WERI-Rb-1 (cell line): Measurements from ENCODE around the gene HOXC11.

ENCODE experiments used
- DNase-seq: peaks from one replicate; pipeline ENCODE4 v3.0.0-alpha.2; 2020
- H3K27ac ChIP-seq: fragments of 250-450 bp; sonication (Bioruptor Pico); 2 replicates; pipeline ENCODE4 v1.5.1; 2020; ENCODE audit warnings: mild to moderate bottlenecking, moderate library complexity
- H3K27me3 ChIP-seq: fragments of 250-450 bp; sonication (Bioruptor Pico); 2 replicates; pipeline ENCODE4 v1.5.1; 2021; ENCODE audit warnings: mild to moderate bottlenecking, low read depth, moderate library complexity; ENCODE audit not compliant: insufficient read depth, severe bottlenecking
- H3K36me3 ChIP-seq: fragments of 250-450 bp; sonication (Bioruptor Pico); 2 replicates; pipeline ENCODE4 v1.5.1; 2020; ENCODE audit warnings: mild to moderate bottlenecking, moderate library complexity
- H3K4me3 ChIP-seq: 2 replicates; pipeline ENCODE4 v1.5.1; 2011; ENCODE audit warnings: low read depth, mild to moderate bottlenecking, control low read depth, low read length
- H3K9me3 ChIP-seq: fragments of 250-450 bp; sonication (Bioruptor Pico); 2 replicates; pipeline ENCODE4 v1.5.1; 2021; ENCODE audit warnings: mild to moderate bottlenecking, moderate library complexity; ENCODE audit not compliant: severe bottlenecking
- CTCF ChIP-seq: IDR thresholded peaks from 2 replicates; pipeline ENCODE4 v1.5.1; 2011; ENCODE audit warnings: low read depth, mild to moderate bottlenecking, control low read depth, inconsistent platforms, low read length

HOXC11 gene

GRCh38 chr12:53994009-53994263 is 21.0 kb downstream of the HOXC11 start:
- Histone ChIP-seq H3K4me3 (no peak overlapping the region), H3K27ac (no peak overlapping the region), H3K27me3 (no peaks in the 10 kb centered on the region), H3K36me3 (no peaks in the 10 kb centered on the region), H3K9me3 (no peaks in the 10 kb centered on the region)
- no peak for DNase-seq
- no peak for TF ChIP-seq CTCF

- H3K27me3 ChIP-seq = no peaks in the 10 kb centered on the region
- DNase-seq = no peak
Measured at GRCh38 chr12:53994264-53995001, 21.5 kb downstream of the HOXC11 start.

GRCh38 chr12:53995002-53995377 is 22.1 kb downstream of the HOXC11 start:
- peak overlapping the region; percentile 95 for H3K27ac ChIP-seq
- H3K36me3 ChIP-seq = no peaks in the 10 kb centered on the region
- H3K9me3 ChIP-seq = no peaks in the 10 kb centered on the region
- no peaks in the 10 kb centered on the region for H3K27me3 ChIP-seq
- H3K4me3 ChIP-seq = peak overlapping the region; percentile 49
- no peak for DNase-seq
- TF ChIP-seq CTCF = no peak

More at GRCh38 chr12:53994264-53995001, 21.5 kb downstream of the HOXC11 start:
- Histone ChIP-seq H3K36me3 (no peaks in the 10 kb centered on the region), H3K9me3 (no peaks in the 10 kb centered on the region), H3K4me3 (no peak overlapping the region), H3K27ac (peak overlapping the region; percentile 95)
- TF ChIP-seq CTCF = no peak

- Histone ChIP-seq H3K4me3 (peak overlapping the region; percentile 49), H3K9me3 (no peaks in the 10 kb centered on the region), H3K27me3 (no peaks in the 10 kb centered on the region), H3K36me3 (no peaks in the 10 kb centered on the region), H3K27ac (peak overlapping the region; percentile 95)
- no peak for TF ChIP-seq CTCF
- DNase-seq = no peak
Measured at GRCh38 chr12:53995378-53996239, 22.7 kb downstream of the HOXC11 start.

- Histone ChIP-seq H3K27ac (peak overlapping the region; percentile 95), H3K4me3 (peak overlapping the region; percentile 86), H3K27me3 (no peaks in the 10 kb centered on the region), H3K36me3 (no peaks in the 10 kb centered on the region), H3K9me3 (no peaks in the 10 kb centered on the region)
- no peak for TF ChIP-seq CTCF
- DNase-seq = no peak
Measured at GRCh38 chr12:53996240-53997203, 23.6 kb downstream of the HOXC11 start.
